ENCODE results near the gene FASTKD1.
"Not testable (repeated sequence)": the region's sequence is repeated elsewhere in the genome, so short reads cannot be mapped to it uniquely, and the experiment has no call there.

The FASTKD1 gene

GRCh38 chr2:169573160-169573973, at the start of gene FASTKD1:
Gene FASTKD1, minus strand, starts transcription at chr2:169573865. Its CDS starts 1,836 bp downstream, at chr2:169572029.
- ATAC-seq (ENCODE audit: low read depth) (peak; percentile 100), DNase-seq (ENCODE audit: low spot score in 2 of 2) (peak; percentile 62 to 71)
- no peaks in the 10 kb centered on the region for H3K27me3 Mint-ChIP-seq
- H3K9me3 Mint-ChIP-seq = no peaks in the 10 kb centered on the region
- peaks cover 7% of the 10 kb centered on the region for H3K36me3 Mint-ChIP-seq
- peaks cover 18% of the 10 kb centered on the region for H3K4me1 Mint-ChIP-seq
- peak within 1 kb of the TSS; percentile 90 for H3K27ac Mint-ChIP-seq
- H3K4me3 Mint-ChIP-seq = peak within 1 kb of the TSS; percentile 95

GRCh38 chr2:169623235-169623634, 49.6 kb upstream of the FASTKD1 start:
- Mint-ChIP-seq H3K4me1 (peaks cover 8% of the 10 kb centered on the region), H3K27ac (no peak overlapping the region), H3K27me3 (no peaks in the 10 kb centered on the region), H3K9me3 (peaks cover 2% of the 10 kb centered on the region), H3K4me3 (no peak overlapping the region), H3K36me3 (peaks cover 43% of the 10 kb centered on the region)
- ATAC-seq (ENCODE audit: low read depth) (no peak), DNase-seq (ENCODE audit: low spot score in 2 of 2) (no peak)

GRCh38 chr2:169620509-169620908, 46.8 kb upstream of the FASTKD1 start:
- no peak for DNase-seq (ENCODE audit: low spot score in 2 of 2)
- ATAC-seq (ENCODE audit: low read depth) = no peak
- H3K4me1 Mint-ChIP-seq = peaks cover 13% of the 10 kb centered on the region
- peaks cover 5% of the 10 kb centered on the region for H3K9me3 Mint-ChIP-seq
- peaks cover 60% of the 10 kb centered on the region for H3K36me3 Mint-ChIP-seq
- H3K27ac Mint-ChIP-seq = no peak overlapping the region
- H3K4me3 Mint-ChIP-seq = no peak overlapping the region
- no peaks in the 10 kb centered on the region for H3K27me3 Mint-ChIP-seq

- no peak overlapping the region for H3K27ac Mint-ChIP-seq
- no peak overlapping the region for H3K4me3 Mint-ChIP-seq
- peaks cover 13% of the 10 kb centered on the region for H3K4me1 Mint-ChIP-seq
- DNase-seq (ENCODE audit: low spot score in 2 of 2) (no peak), ATAC-seq (ENCODE audit: low read depth) (no peak)
- H3K27me3 Mint-ChIP-seq = no peaks in the 10 kb centered on the region
- H3K9me3 Mint-ChIP-seq = peaks cover 5% of the 10 kb centered on the region
- H3K36me3 Mint-ChIP-seq = peaks cover 63% of the 10 kb centered on the region
Observed at GRCh38 chr2:169619946-169620345, 46.3 kb upstream of the FASTKD1 start.

GRCh38 chr2:169615982-169616381, 42.3 kb upstream of the FASTKD1 start:
- peaks cover 69% of the 10 kb centered on the region for H3K36me3 Mint-ChIP-seq
- peaks cover 13% of the 10 kb centered on the region for H3K4me1 Mint-ChIP-seq
- not testable (repeated sequence) for H3K27me3 Mint-ChIP-seq; DNase-seq (ENCODE audit: low spot score in 2 of 2); ATAC-seq (ENCODE audit: low read depth); H3K9me3 Mint-ChIP-seq; H3K4me3 Mint-ChIP-seq
- peak overlapping the region; percentile 35 for H3K27ac Mint-ChIP-seq

- H3K4me1 Mint-ChIP-seq = peaks cover 10% of the 10 kb centered on the region
- no peak for ATAC-seq (ENCODE audit: low read depth)
- H3K9me3 Mint-ChIP-seq = peaks cover 5% of the 10 kb centered on the region
Observed at GRCh38 chr2:169613876-169614275, 40.2 kb upstream of the FASTKD1 start.

GRCh38 chr2:169609264-169609663, 35.6 kb upstream of the FASTKD1 start:
- Mint-ChIP-seq H3K27ac (no peak overlapping the region), H3K4me3 (no peak overlapping the region), H3K27me3 (no peaks in the 10 kb centered on the region), H3K9me3 (no peaks in the 10 kb centered on the region), H3K4me1 (no peaks in the 10 kb centered on the region), H3K36me3 (peaks cover 34% of the 10 kb centered on the region)
- DNase-seq (ENCODE audit: low spot score in 2 of 2) (no peak), ATAC-seq (ENCODE audit: low read depth) (no peak)

More at GRCh38 chr2:169613876-169614275, 40.2 kb upstream of the FASTKD1 start:
- H3K27me3 Mint-ChIP-seq = no peaks in the 10 kb centered on the region
- H3K36me3 Mint-ChIP-seq = peaks cover 63% of the 10 kb centered on the region
- H3K4me3 Mint-ChIP-seq = no peak overlapping the region
- no peak overlapping the region for H3K27ac Mint-ChIP-seq
- DNase-seq (ENCODE audit: low spot score in 2 of 2) = no peak

- no peak overlapping the region for H3K4me3 Mint-ChIP-seq
- no peaks in the 10 kb centered on the region for H3K27me3 Mint-ChIP-seq
- peaks cover 9% of the 10 kb centered on the region for H3K36me3 Mint-ChIP-seq
- no peaks in the 10 kb centered on the region for H3K9me3 Mint-ChIP-seq
- no peak for ATAC-seq (ENCODE audit: low read depth)
- no peak for DNase-seq (ENCODE audit: low spot score in 2 of 2)
- H3K27ac Mint-ChIP-seq = no peak overlapping the region
- peaks cover 11% of the 10 kb centered on the region for H3K4me1 Mint-ChIP-seq
Observed at GRCh38 chr2:169599568-169599967, 25.9 kb upstream of the FASTKD1 start.

GRCh38 chr2:169598982-169599381, 25.3 kb upstream of the FASTKD1 start:
- Mint-ChIP-seq H3K36me3 (peaks cover 9% of the 10 kb centered on the region), H3K9me3 (no peaks in the 10 kb centered on the region), H3K4me3 (no peak overlapping the region), H3K4me1 (peaks cover 11% of the 10 kb centered on the region), H3K27ac (no peak overlapping the region), H3K27me3 (no peaks in the 10 kb centered on the region)
- DNase-seq (ENCODE audit: low spot score in 2 of 2) (no peak), ATAC-seq (ENCODE audit: low read depth) (no peak)

GRCh38 chr2:169596546-169596945, 22.9 kb upstream of the FASTKD1 start:
- not testable (repeated sequence) for H3K4me3 Mint-ChIP-seq; ATAC-seq (ENCODE audit: low read depth); H3K36me3 Mint-ChIP-seq; H3K27ac Mint-ChIP-seq; H3K27me3 Mint-ChIP-seq; DNase-seq (ENCODE audit: low spot score in 2 of 2); H3K9me3 Mint-ChIP-seq; H3K4me1 Mint-ChIP-seq

- DNase-seq (ENCODE audit: low spot score in 2 of 2) (no peak), ATAC-seq (ENCODE audit: low read depth) (peak; percentile 74)
- Mint-ChIP-seq H3K36me3 (peaks cover 8% of the 10 kb centered on the region), H3K4me3 (no peak overlapping the region), H3K27ac (no peak overlapping the region), H3K27me3 (no peaks in the 10 kb centered on the region), H3K9me3 (no peaks in the 10 kb centered on the region), H3K4me1 (peaks cover 22% of the 10 kb centered on the region)
Observed at GRCh38 chr2:169590804-169591203, 17.1 kb upstream of the FASTKD1 start.

- Mint-ChIP-seq H3K27ac (peak overlapping the region; percentile 100), H3K27me3 (no peaks in the 10 kb centered on the region), H3K4me1 (peaks cover 23% of the 10 kb centered on the region), H3K9me3 (peaks cover 1% of the 10 kb centered on the region), H3K36me3 (peaks cover 6% of the 10 kb centered on the region), H3K4me3 (peak overlapping the region; percentile 99)
- DNase-seq (ENCODE audit: low spot score in 2 of 2) (no peak), ATAC-seq (ENCODE audit: low read depth) (no peak)
Observed at GRCh38 chr2:169585673-169586072, 12.0 kb upstream of the FASTKD1 start.

- no peaks in the 10 kb centered on the region for H3K36me3 Mint-ChIP-seq
- H3K4me1 Mint-ChIP-seq = peaks cover 14% of the 10 kb centered on the region
- ATAC-seq (ENCODE audit: low read depth) = peak; percentile 84
Observed at GRCh38 chr2:169584005-169584877, 10.6 kb upstream of the FASTKD1 start, which contains the start of gene PPIG. Gene PPIG, plus strand, starts transcription at chr2:169584351. Its CDS starts 19,691 bp downstream, at chr2:169604042.

GRCh38 chr2:169583518-169583917, 9.9 kb upstream of the FASTKD1 start:
- ATAC-seq (ENCODE audit: low read depth) (no peak), DNase-seq (ENCODE audit: low spot score in 2 of 2) (no peak)
- peaks cover 10% of the 10 kb centered on the region for H3K4me1 Mint-ChIP-seq
- peak overlapping the region; percentile 100 for H3K27ac Mint-ChIP-seq
- H3K9me3 Mint-ChIP-seq = peaks cover 1% of the 10 kb centered on the region
- no peaks in the 10 kb centered on the region for H3K36me3 Mint-ChIP-seq
- H3K27me3 Mint-ChIP-seq = no peaks in the 10 kb centered on the region
- H3K4me3 Mint-ChIP-seq = no peak overlapping the region

More at GRCh38 chr2:169584005-169584877, 10.6 kb upstream of the FASTKD1 start, which contains the start of gene PPIG:
- H3K9me3 Mint-ChIP-seq = peaks cover 1% of the 10 kb centered on the region
- peak within 1 kb of the TSS; percentile 99 for H3K4me3 Mint-ChIP-seq
- DNase-seq (ENCODE audit: low spot score in 2 of 2) = peak; percentile 73 to 82
- no peaks in the 10 kb centered on the region for H3K27me3 Mint-ChIP-seq
- H3K27ac Mint-ChIP-seq = peak within 1 kb of the TSS; percentile 100
